ENCODE data around the gene TIMP2.
"Not testable (repeated sequence)": the region's sequence is repeated elsewhere in the genome, so short reads cannot be mapped to it uniquely, and the experiment has no call there.

The TIMP2 gene

GRCh38 chr17:78951967-78952551 is 26.9 kb upstream of the TIMP2 start:
- TF ChIP-seq CTCF (IDR thresholded peaks at IDR 0.05; ENCODE audit: extremely low read depth, insufficient read depth, missing control alignments) = no peak
- in situ Hi-C loops (cut with MboI; ENCODE audit: low pct_unique_long_range_greater_than_20kb, low sequenced_read_pairs, unreplicated experiment) = loop anchor here (25.0 kb wide), 1 partner anchor 465 kb away; no protein-coding TSS in a partner anchor

GRCh38 chr17:78950870-78951269 is 25.7 kb upstream of the TIMP2 start:
- no peak for DNase-seq (ENCODE audit: low spot score)
- no peak for TF ChIP-seq CTCF (IDR thresholded peaks at IDR 0.05; ENCODE audit: extremely low read depth, insufficient read depth, missing control alignments)
- in situ Hi-C loops (cut with MboI; ENCODE audit: low pct_unique_long_range_greater_than_20kb, low sequenced_read_pairs, unreplicated experiment) = loop anchor here (25.0 kb wide), 1 partner anchor 464 kb away; no protein-coding TSS in a partner anchor

More at GRCh38 chr17:78951967-78952551, 26.9 kb upstream of the TIMP2 start:
- no peak for DNase-seq (ENCODE audit: low spot score)

GRCh38 chr17:78947235-78948149 is 22.3 kb upstream of the TIMP2 start:
- DNase-seq (ENCODE audit: low spot score) = no peak
- in situ Hi-C loops (cut with MboI; ENCODE audit: low pct_unique_long_range_greater_than_20kb, low sequenced_read_pairs, unreplicated experiment) = no loop called here

GRCh38 chr17:78946631-78947030 is 21.4 kb upstream of the TIMP2 start:
- TF ChIP-seq CTCF (IDR thresholded peaks at IDR 0.05; ENCODE audit: extremely low read depth, insufficient read depth, missing control alignments) = no peak
- in situ Hi-C loops (cut with MboI; ENCODE audit: low pct_unique_long_range_greater_than_20kb, low sequenced_read_pairs, unreplicated experiment) = no loop called here
- no peak for DNase-seq (ENCODE audit: low spot score)

More at GRCh38 chr17:78947235-78948149, 22.3 kb upstream of the TIMP2 start:
- TF ChIP-seq CTCF (IDR thresholded peaks at IDR 0.05; ENCODE audit: extremely low read depth, insufficient read depth, missing control alignments) = no peak

- in situ Hi-C loops (cut with MboI; ENCODE audit: low pct_unique_long_range_greater_than_20kb, low sequenced_read_pairs, unreplicated experiment) = no loop called here
- TF ChIP-seq CTCF (IDR thresholded peaks at IDR 0.05; ENCODE audit: extremely low read depth, insufficient read depth, missing control alignments) = no peak
- DNase-seq (ENCODE audit: low spot score) = no peak
Observed at GRCh38 chr17:78946131-78946530, 20.9 kb upstream of the TIMP2 start.

- DNase-seq (ENCODE audit: low spot score); in situ Hi-C loops (cut with MboI; ENCODE audit: low pct_unique_long_range_greater_than_20kb, low sequenced_read_pairs, unreplicated experiment): not testable (repeated sequence)
Observed at GRCh38 chr17:78945455-78945854, 20.3 kb upstream of the TIMP2 start.

GRCh38 chr17:78944956-78945355 is 19.8 kb upstream of the TIMP2 start:
- no peak for TF ChIP-seq CTCF (IDR thresholded peaks at IDR 0.05; ENCODE audit: extremely low read depth, insufficient read depth, missing control alignments)
- in situ Hi-C loops (cut with MboI; ENCODE audit: low pct_unique_long_range_greater_than_20kb, low sequenced_read_pairs, unreplicated experiment) = no loop called here
- DNase-seq (ENCODE audit: low spot score) = no peak

Data from GM13977 (cell line).